ENCODE measurements around the gene NDUFS2.
A peak's percentile ranks its signal among the peaks of the same experiment; 100 is the strongest.

The NDUFS2 gene

GRCh38 chr1:161195171-161195570 lies 7.0 kb upstream of the NDUFS2 start:
- no peak for DNase-seq (ENCODE audit: low read depth in 2 of 2)

- DNase-seq (ENCODE audit: low read depth in 2 of 2) = no peak
These were observed 6.1 kb upstream of the NDUFS2 start for GRCh38 chr1:161196111-161196510.

GRCh38 chr1:161196521-161197451 lies 5.4 kb upstream of the NDUFS2 start:
- no peak for DNase-seq (ENCODE audit: low read depth in 2 of 2)

- DNase-seq (ENCODE audit: low read depth in 2 of 2) = no peak
These were observed 4.5 kb upstream of the NDUFS2 start for GRCh38 chr1:161197560-161198193.

- DNase-seq (ENCODE audit: low read depth in 2 of 2) = no peak
These were observed 3.8 kb upstream of the NDUFS2 start for GRCh38 chr1:161198194-161198896.

- no peak for DNase-seq (ENCODE audit: low read depth in 2 of 2)
These were observed 3.2 kb upstream of the NDUFS2 start, which contains the start of gene ADAMTS4 for GRCh38 chr1:161198897-161199431. Gene ADAMTS4 (minus strand): TSS chr1:161199054. CDS start chr1:161198627, 427 bp downstream.

- no peak for DNase-seq (ENCODE audit: low read depth in 2 of 2)
These were observed 2.5 kb upstream of the NDUFS2 start for GRCh38 chr1:161199506-161200139.

- DNase-seq (ENCODE audit: low read depth in 2 of 2) = no peak
These were observed 1.7 kb upstream of the NDUFS2 start for GRCh38 chr1:161200421-161200991.

GRCh38 chr1:161200992-161201835 lies 953 bp upstream of the NDUFS2 start:
- DNase-seq (ENCODE audit: low read depth in 2 of 2) = no peak

GRCh38 chr1:161206411-161207140 lies 4.4 kb downstream of the NDUFS2 start:
- DNase-seq (ENCODE audit: low read depth in 2 of 2) = no peak

GRCh38 chr1:161207173-161207572 lies 5.0 kb downstream of the NDUFS2 start:
- no peak for DNase-seq (ENCODE audit: low read depth in 2 of 2)

GRCh38 chr1:161209790-161210409 lies 7.7 kb downstream of the NDUFS2 start:
- DNase-seq (ENCODE audit: low read depth in 2 of 2) = peak; percentile 49 to 54

- DNase-seq (ENCODE audit: low read depth in 2 of 2) = no peak
These were observed 12.2 kb downstream of the NDUFS2 start for GRCh38 chr1:161214369-161214768.

- no peak for DNase-seq (ENCODE audit: low read depth in 2 of 2)
These were observed 12.9 kb downstream of the NDUFS2 start, which contains the start of gene FCER1G for GRCh38 chr1:161215076-161215475. Gene FCER1G (plus strand): TSS chr1:161215295. CDS start chr1:161215322, 27 bp downstream.

GRCh38 chr1:161216945-161217712 lies 15.0 kb downstream of the NDUFS2 start:
- no peak for DNase-seq (ENCODE audit: low read depth in 2 of 2)

- DNase-seq (ENCODE audit: low read depth in 2 of 2) = no peak
These were observed 15.7 kb downstream of the NDUFS2 start for GRCh38 chr1:161217831-161218230.

GRCh38 chr1:161218301-161219077 lies 16.3 kb downstream of the NDUFS2 start:
- no peak for DNase-seq (ENCODE audit: low read depth in 2 of 2)
